GM12875 (cell line): Measurements from ENCODE around the gene FLACC1.

Experiments
- H3K4me3 ChIP-seq: one replicate; pipeline ENCODE4 v1.5.1; 2011; ENCODE audit warnings: low read depth, low read length, control low read depth
- CTCF ChIP-seq: IDR thresholded peaks from 2 replicates; pipeline ENCODE4 v1.5.1; 2011; ENCODE audit warnings: low read depth, mild to moderate bottlenecking, control low read depth, inconsistent platforms, low read length, moderate library complexity, borderline replicate concordance; ENCODE audit not compliant: insufficient read depth

FLACC1 gene

GRCh38 chr2:201363857-201364560 lies 6.9 kb upstream of the FLACC1 start:
- no peak overlapping the region for H3K4me3 ChIP-seq
- TF ChIP-seq CTCF = peak; percentile 81

- TF ChIP-seq CTCF = no peak
- no peak overlapping the region for H3K4me3 ChIP-seq
These were observed 5.3 kb upstream of the FLACC1 start for GRCh38 chr2:201362396-201362795.

- no peak for TF ChIP-seq CTCF
- no peak overlapping the region for H3K4me3 ChIP-seq
These were observed 4.1 kb upstream of the FLACC1 start for GRCh38 chr2:201361078-201361733.

GRCh38 chr2:201360256-201360655 lies 3.1 kb upstream of the FLACC1 start:
- H3K4me3 ChIP-seq = no peak overlapping the region
- TF ChIP-seq CTCF = no peak

GRCh38 chr2:201358684-201359083 lies 1.5 kb upstream of the FLACC1 start:
- TF ChIP-seq CTCF = no peak
- H3K4me3 ChIP-seq = no peak overlapping the region

- no peak for TF ChIP-seq CTCF
- H3K4me3 ChIP-seq = no peak overlapping the region
These were observed 4.0 kb downstream of the FLACC1 start for GRCh38 chr2:201353116-201353515.

GRCh38 chr2:201350879-201351278 lies 6.3 kb downstream of the FLACC1 start:
- no peak for TF ChIP-seq CTCF
- no peak overlapping the region for H3K4me3 ChIP-seq
